Activated CD8-positive, alpha-beta memory T cell treated with anti-CD3 and anti-CD28 coated beads for 1 hour (primary cell): ENCODE measurements around the gene REEP6.

ENCODE experiments used
- DNase-seq, 2 donors: peaks; one replicate each; pipeline ENCODE4 v3.0.0-alpha.2; 2020; ENCODE audit warnings: low read depth in 1 of 2; ENCODE audit errors: extremely low read depth in 1 of 2

The REEP6 gene

DNA sequence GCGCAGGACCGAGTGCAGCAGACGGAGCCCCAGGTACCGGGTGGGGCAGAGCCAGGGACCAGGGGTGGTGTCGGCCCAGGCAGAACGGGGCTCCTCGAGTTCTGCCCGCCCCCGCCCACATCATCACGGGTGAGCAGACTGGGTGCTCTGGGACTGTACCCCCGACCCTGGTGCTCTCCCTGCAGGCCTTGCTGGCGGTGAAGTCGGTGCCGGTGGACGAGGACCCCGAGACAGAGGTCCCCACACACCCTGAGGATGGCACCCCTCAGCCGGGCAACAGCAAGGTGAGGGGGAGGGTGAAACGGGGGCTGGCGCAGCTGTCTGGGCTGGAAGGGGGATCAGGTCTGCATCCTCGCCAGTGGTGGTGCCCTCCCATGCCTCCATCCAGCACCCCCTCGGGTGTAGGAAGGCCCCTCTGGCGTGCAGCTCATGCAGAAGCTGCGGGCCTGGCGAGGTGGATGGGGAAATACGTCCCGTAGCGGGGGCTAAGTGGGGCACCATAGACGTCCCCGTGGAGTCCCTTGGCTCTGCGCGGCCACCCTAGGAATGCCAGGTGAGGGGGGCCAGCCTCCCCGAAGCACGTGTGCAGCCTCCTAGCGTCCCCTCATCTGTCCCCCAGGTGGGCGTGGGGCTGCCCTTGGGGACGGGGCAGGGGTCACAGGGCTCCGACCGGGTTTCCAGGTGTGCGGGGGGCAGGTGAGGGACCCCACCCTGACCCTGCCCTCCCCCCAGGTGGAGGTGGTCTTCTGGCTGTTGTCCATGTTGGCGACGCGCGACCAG lies 34.7 kb upstream of the REEP6 start:
- no peak for DNase-seq

DNA sequence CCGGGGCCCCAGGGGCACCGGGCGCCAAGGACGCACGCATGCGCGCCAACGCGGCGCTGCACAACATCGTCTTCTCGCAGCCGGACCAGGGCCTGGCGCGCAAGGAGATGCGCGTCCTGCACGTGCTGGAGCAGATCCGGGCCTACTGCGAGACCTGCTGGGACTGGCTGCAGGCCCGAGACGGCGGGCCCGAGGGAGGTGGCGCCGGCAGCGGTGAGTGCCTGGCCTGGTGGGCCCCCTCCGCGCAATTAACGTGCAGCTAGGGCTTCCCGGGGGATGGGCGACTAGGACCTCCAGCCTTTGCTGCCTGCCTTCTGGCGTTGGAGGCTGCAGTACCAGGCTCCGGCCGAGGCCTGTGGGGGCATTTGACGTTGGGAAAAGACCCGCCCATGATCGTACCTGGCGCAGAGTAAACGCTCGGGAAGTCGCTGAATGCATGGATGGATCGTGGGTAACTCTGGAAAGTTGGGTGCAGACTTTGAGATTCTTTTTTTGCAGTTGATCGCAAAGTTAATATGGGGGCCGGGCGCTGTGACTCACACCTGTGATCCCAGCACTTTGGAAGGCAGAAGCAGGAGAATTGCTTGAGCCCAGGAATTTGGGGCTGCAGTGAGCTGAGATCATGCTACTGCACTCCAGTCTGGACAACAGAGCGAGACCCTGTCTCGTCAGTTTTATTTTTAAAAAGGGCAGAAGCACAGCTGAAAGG lies 33.8 kb upstream of the REEP6 start:
- no peak for DNase-seq

DNA sequence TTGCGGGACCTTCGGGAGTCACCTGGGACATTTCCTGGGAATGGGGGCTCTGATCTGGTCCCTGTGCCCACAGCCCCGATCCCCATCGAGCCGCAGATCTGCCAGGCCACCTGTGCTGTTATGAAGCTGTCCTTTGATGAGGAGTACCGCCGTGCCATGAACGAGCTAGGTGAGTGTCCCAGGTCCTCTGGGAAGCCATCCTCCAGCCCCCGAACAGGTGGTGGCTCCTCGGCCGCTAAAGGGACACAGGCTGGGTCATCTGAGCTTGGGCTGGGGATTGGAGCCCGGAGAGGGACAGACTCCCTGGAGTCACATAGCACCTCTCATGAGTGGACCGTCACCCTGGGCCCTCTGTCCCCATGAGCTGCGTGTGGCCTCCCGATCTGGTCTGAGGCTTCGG lies 33.1 kb upstream of the REEP6 start:
- no peak for DNase-seq

DNA sequence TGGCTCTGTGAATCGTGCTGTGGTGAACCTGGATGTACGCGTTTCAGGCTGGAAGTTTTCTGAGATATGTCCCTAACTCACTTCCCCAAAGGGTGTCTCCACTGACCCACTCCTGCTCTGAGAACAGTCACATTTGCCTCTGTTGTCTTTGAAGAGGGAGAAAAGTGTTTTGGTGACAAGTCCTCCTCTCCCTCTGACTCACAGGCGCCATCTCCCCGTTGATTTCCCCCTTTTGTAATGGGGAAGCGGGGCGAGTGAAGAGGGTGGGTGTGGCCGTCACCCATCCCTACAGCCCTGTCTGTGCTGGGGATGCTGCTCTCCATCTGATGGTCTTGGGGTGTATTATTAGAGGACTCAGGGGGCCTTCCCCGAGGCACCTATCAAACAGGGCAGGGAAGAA lies 31.5 kb upstream of the REEP6 start:
- DNase-seq, result no peak

DNA sequence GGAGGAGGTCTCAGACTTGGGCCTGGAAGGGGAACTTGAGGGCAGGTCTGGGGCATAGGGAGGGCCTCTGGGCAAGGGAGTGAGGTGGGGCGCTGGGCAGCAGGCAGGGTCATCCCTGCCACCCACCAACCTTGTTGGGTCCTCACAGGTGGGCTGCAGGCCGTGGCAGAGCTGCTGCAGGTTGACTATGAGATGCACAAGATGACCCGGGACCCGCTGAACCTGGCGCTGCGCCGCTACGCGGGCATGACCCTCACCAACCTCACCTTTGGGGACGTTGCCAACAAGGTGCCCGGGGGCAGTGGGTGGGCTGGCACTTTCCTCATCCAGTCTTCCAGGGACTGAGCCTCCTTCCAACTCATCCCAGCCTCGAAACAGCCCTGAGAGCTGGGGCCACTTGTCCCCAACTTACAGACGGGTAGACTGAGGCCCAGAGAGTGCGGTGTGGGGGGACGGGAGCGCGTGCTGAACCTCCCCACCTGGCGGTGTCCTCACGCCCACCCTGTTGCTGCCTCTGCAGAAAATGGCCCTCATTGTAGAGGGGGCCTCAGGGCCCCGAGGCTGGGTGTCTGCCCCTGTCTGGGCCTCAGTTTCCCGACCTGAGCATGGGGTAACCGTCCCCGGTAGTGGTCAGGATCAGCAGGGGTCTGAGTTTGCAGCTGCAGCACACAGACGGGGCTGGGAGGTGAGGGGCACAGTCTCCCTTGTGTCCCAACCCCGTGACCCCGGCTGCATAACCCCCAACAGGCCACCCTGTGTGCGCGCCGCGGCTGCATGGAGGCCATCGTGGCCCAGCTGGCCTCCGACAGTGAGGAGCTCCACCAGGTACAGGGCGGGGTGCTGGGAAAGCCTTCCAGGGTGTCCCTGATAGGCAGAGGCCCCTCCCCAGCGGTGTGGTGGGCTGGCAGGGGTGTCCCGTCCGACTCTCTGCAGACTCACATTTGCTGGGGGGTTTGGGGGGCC lies 30.7 kb upstream of the REEP6 start:
- DNase-seq, result no peak

DNA sequence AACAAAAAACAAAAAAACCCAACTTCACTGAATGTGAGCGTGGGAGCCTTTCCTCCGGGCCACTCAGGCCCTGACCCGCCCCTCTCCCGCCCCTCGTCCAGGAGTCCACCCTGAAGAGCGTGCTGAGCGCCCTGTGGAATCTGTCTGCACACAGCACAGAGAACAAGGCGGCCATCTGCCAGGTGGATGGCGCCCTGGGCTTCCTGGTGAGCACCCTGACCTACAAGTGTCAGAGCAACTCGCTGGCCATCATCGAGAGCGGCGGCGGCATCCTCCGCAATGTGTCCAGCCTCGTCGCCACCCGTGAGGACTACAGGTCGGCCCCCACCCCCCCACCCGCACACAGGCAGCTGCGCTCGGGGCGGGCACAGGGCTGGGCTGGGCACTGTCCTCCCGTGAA lies 29.1 kb upstream of the REEP6 start:
- DNase-seq, result no peak

DNA sequence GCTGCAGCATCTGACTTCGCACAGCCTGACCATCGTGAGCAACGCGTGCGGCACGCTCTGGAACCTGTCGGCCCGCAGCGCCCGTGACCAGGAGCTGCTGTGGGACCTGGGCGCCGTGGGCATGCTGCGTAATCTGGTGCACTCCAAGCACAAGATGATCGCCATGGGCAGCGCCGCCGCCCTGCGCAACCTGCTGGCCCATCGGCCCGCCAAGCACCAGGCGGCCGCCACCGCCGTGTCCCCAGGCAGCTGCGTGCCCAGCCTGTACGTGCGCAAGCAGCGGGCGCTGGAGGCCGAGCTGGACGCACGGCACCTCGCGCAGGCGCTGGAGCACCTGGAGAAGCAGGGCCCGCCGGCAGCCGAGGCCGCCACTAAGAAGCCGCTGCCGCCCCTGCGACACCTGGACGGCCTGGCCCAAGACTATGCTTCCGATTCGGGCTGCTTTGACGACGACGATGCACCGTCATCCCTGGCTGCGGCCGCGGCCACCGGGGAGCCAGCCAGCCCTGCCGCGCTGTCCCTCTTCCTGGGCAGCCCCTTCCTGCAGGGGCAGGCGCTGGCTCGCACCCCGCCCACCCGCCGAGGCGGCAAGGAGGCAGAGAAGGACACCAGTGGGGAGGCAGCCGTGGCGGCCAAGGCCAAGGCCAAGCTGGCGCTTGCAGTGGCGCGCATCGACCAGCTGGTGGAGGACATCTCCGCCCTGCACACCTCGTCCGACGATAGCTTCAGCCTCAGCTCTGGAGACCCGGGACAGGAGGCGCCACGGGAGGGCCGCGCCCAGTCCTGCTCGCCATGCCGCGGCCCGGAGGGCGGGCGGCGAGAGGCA lies 25.6 kb upstream of the REEP6 start:
- DNase-seq, result no peak

DNA sequence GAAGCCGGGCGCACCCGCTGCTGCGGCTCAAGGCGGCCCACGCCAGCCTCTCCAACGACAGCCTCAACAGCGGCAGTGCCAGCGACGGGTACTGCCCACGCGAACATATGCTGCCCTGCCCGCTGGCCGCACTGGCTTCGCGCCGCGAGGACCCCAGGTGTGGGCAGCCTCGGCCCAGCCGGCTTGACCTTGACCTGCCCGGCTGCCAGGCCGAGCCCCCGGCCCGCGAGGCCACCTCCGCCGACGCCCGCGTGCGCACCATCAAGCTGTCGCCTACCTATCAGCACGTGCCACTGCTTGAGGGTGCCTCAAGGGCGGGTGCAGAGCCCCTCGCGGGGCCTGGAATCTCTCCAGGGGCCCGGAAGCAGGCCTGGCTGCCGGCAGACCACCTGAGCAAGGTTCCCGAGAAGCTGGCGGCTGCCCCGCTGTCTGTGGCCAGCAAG lies 24.9 kb upstream of the REEP6 start:
- DNase-seq, result no peak

DNA sequence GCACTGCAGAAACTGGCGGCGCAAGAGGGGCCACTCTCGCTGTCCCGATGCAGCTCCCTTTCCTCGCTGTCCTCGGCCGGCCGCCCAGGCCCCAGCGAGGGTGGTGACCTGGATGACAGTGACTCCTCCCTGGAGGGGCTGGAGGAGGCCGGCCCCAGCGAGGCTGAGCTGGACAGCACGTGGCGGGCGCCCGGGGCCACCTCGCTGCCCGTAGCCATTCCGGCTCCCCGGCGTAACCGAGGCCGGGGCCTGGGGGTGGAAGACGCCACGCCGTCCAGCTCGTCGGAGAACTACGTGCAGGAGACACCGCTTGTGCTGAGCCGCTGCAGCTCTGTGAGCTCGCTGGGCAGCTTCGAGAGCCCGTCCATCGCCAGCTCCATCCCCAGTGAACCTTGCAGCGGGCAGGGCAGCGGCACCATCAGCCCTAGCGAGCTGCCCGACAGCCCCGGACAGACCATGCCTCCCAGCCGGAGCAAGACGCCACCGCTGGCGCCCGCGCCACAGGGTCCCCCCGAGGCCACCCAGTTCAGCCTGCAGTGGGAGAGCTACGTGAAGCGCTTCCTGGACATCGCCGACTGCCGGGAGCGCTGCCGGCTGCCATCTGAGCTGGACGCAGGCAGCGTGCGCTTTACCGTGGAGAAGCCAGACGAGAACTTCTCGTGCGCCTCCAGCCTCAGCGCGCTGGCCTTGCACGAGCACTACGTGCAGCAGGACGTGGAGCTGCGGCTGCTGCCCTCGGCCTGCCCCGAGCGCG lies 24.3 kb upstream of the REEP6 start:
- DNase-seq, result no peak

DNA sequence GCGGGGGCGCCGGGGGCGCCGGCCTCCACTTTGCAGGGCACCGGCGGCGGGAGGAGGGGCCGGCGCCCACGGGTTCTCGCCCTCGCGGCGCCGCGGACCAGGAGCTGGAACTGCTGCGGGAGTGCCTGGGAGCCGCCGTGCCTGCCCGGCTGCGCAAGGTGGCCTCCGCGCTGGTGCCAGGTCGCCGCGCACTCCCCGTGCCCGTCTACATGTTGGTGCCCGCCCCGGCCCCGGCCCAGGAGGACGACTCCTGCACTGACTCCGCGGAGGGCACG lies 23.8 kb upstream of the REEP6 start:
- DNase-seq, result no peak

DNA sequence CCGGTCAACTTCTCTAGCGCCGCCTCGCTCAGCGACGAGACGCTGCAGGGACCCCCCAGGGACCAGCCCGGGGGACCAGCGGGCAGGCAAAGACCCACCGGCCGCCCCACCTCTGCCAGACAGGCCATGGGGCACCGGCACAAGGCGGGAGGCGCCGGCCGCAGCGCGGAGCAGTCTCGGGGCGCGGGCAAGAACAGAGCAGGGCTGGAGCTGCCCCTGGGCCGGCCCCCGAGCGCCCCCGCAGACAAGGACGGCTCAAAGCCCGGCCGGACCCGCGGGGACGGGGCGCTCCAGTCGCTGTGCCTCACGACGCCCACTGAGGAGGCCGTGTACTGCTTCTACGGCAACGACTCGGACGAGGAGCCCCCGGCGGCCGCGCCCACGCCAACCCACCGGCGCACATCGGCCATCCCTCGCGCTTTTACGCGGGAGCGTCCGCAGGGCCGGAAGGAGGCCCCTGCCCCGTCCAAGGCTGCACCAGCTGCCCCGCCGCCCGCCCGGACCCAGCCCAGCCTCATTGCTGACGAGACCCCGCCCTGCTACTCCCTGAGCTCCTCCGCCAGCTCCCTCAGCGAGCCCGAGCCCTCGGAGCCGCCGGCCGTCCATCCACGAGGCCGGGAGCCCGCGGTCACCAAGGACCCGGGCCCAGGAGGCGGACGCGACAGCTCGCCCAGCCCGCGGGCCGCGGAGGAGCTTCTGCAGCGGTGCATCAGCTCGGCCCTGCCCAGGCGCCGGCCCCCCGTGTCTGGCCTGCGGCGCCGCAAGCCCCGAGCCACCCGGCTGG lies 23.3 kb upstream of the REEP6 start:
- DNase-seq, result no peak

DNA sequence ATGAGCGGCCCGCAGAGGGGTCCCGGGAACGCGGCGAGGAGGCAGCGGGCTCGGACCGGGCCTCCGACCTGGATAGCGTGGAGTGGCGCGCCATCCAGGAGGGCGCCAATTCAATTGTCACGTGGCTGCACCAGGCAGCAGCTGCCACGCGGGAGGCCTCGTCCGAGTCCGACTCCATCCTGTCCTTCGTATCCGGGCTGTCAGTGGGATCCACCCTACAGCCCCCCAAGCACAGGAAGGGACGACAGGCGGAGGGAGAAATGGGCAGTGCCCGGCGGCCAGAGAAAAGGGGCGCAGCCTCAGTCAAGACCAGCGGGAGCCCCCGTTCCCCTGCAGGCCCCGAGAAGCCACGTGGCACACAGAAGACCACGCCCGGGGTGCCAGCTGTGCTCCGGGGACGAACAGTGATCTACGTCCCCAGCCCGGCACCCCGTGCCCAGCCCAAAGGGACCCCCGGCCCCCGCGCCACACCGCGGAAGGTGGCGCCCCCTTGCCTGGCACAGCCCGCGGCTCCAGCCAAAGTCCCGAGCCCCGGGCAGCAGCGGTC lies 22.6 kb upstream of the REEP6 start:
- DNase-seq, result no peak

DNA sequence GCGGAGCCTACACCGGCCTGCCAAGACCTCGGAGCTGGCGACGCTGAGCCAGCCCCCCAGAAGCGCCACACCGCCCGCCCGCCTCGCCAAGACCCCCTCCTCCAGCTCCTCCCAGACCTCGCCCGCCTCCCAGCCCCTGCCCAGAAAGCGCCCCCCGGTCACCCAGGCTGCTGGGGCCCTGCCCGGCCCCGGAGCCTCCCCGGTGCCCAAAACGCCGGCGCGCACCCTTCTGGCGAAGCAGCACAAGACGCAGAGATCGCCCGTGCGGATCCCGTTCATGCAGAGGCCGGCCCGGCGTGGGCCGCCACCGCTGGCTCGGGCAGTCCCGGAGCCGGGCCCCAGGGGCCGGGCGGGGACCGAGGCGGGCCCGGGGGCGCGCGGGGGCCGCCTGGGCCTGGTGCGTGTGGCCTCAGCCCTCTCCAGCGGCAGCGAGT lies 22.1 kb upstream of the REEP6 start:
- no peak for DNase-seq

DNA sequence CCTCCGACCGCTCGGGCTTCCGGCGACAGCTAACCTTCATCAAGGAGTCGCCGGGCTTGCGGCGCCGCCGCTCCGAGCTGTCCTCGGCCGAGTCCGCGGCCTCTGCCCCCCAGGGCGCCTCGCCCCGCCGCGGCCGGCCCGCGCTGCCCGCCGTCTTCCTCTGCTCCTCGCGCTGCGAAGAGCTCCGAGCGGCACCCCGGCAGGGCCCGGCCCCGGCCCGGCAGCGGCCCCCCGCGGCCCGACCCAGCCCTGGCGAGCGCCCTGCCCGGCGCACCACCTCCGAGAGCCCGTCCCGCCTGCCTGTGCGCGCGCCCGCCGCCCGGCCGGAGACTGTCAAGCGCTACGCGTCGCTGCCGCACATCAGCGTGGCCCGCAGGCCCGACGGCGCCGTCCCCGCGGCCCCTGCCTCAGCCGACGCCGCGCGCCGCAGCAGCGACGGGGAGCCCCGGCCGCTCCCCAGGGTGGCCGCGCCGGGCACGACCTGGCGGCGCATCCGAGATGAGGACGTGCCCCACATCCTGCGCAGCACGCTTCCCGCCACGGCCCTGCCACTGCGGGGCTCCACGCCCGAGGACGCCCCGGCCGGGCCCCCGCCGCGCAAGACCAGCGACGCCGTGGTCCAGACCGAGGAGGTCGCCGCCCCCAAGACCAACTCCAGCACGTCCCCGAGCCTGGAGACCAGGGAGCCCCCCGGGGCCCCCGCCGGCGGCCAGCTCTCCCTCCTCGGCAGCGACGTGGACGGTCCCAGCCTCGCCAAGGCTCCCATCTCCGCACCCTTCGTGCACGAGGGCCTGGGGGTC lies 21.5 kb upstream of the REEP6 start:
- DNase-seq, result no peak

DNA sequence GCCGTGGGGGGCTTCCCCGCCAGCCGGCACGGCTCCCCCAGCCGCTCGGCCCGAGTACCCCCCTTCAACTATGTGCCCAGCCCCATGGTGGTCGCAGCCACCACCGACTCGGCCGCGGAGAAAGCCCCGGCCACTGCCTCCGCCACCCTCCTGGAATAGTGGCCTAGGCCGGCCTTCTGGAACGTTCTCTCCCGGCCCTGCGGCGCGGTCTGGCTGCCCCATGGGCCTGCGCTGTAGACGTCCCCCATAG lies 21.0 kb upstream of the REEP6 start:
- DNase-seq, result no peak

DNA sequence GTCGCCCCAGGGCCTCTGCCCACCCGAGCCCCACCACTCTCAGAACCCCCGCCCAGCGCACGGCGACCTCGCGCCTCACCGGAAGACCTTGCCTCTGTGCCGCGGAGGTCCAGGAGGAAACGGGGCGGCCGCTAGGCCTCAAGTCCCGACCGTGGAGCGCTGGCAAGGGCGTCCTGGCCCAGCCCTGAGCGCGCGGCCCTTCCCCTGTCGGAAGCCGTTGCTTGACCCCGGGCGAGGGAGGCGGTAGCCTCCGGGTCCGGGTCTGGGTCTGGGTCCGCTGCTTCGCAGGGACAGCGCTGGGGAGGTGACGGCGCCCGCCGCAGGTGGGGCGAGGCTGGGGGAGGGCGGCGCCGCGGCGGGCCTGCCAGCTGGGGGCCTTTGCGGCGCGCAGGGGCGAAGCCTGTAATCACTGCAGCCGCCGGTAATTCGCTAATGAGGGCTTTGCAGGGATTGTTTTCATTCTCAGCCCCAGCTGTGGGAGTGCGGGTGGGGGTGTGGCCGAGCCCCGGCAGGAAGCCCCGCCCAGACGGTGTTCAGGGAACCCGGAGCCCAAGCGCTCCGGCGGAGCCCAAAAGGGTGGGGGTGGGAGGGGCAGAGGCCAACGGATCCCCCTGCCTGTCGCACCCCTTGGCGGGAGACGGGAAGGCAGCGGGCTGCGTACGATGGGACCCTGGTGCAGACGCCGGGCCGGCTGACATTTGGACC lies 20.5 kb upstream of the REEP6 start:
- peak in 1 of 2 donors; percentile 52 for DNase-seq

DNA sequence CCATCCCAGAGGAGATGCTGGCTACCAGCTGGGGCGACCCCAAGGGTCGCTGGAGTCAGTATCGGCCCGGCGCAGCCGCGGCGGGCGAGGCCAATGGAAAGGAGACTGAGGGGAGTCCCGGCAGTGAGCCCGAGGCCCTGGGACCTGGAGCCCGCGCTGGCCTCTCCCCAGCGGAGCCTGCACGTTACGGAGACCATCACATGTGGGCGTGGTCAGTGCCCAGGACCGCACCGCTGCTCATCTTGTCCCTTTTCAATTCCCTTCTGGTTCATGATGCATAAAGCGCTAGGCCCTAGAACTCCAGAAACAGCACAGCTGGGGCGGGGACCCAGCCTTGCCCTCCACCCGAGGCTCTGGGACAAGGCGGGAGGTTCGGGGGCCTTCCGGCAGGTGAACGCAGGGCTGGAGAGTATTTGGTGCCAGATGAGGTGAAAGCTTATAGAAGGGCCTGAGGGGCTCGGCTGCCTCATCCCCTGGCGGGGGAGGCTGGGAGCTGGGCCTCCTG lies 19.9 kb upstream of the REEP6 start:
- DNase-seq, result no peak
